Endothelial cell of umbilical vein (primary cell): ENCODE results near the gene SEMA4D. TPM values are rescaled to one million over a fixed set of nuclear protein-coding genes. Genes with fewer than 3 reads are reported as not detected.

Experiments
- BruUV-seq: library from RNA; stranded (reverse); fragments of 400-500 nt; replicated peaks from 2 replicates; lab custom pipeline; 2021; lab: Mats Ljungman, UMichigan
- CTCF ChIA-PET: fragments of 300-600, 350-600 bp; sonication (Branson Sonifier 250); formaldehyde crosslinking; loops from one replicate; lab custom pipeline; 2021; ENCODE audit warnings: antibody characterized with exemption, inconsistent platforms; lab: Charles Lee
- POLR2A ChIA-PET: fragments of 300-600, 350-600 bp; sonication (Branson Sonifier 250); formaldehyde crosslinking; loops from one replicate; lab custom pipeline; 2021; ENCODE audit warnings: antibody characterized with exemption, inconsistent platforms; lab: Charles Lee
- DNase-seq: peaks from one replicate; pipeline ENCODE4 v3.0.0-alpha.2; 2011; ENCODE audit warnings: low read depth, low spot score
- FAIRE-seq: peaks from 2 replicates; lab custom pipeline; 2011; peaks lifted over from hg19 to GRCh38; lab: Jason Lieb, UNC
- H2AFZ ChIP-seq: 2 replicates; pipeline ENCODE4 v1.6.0; 2012; ENCODE audit warnings: low read depth, low read length, control low read depth, inconsistent platforms
- H3K27ac ChIP-seq: 2 replicates; pipeline ENCODE4 v1.5.1; 2011; ENCODE audit warnings: low read depth, mild to moderate bottlenecking, control low read depth, low read length, moderate library complexity; ENCODE audit not compliant: insufficient read depth
- H3K27me3 ChIP-seq, 2 experiments: 2 replicates each; pipeline versions ENCODE4 v1.6.0 to v1.6.1; 2011; ENCODE audit warnings: low read length in 2 of 2, mixed read lengths in 1 of 2; ENCODE audit not compliant: control insufficient read depth in 2 of 2, insufficient read depth in 2 of 2
- H3K36me3 ChIP-seq, 2 experiments: 2 replicates in 1 of 2; 3 replicates in 1 of 2; pipeline ENCODE4 v1.5.1; 2011; ENCODE audit warnings: low read length in 2 of 2, mild to moderate bottlenecking in 1 of 2, moderate library complexity in 1 of 2; ENCODE audit not compliant: control insufficient read depth in 2 of 2, insufficient read depth in 2 of 2; ENCODE audit errors: extremely low read depth in 1 of 2
- H3K4me1 ChIP-seq: 3 replicates; pipeline ENCODE4 v1.5.1; 2011; ENCODE audit warnings: mild to moderate bottlenecking, low read length; ENCODE audit not compliant: control insufficient read depth, insufficient read depth; ENCODE audit errors: extremely low read depth
- H3K4me2 ChIP-seq: 2 replicates; pipeline ENCODE4 v1.6.1; 2011; ENCODE audit warnings: low read length, control low read depth, mixed read lengths; ENCODE audit not compliant: insufficient read depth
- H3K4me3 ChIP-seq, 3 experiments: fragments of 200-600 bp in 1 of 3; sonication (generic), shearing (Covaris generic) in 1 of 3; replicated peaks in 1 of 3; 2 replicates each; pipeline ENCODE4 v1.5.1; 2011 to 2016; ENCODE audit warnings: control low read depth in 3 of 3, low read length in 3 of 3, mild to moderate bottlenecking in 2 of 3, inconsistent platforms in 1 of 3, low read depth in 1 of 3, moderate library complexity in 1 of 3; ENCODE audit not compliant: insufficient read depth in 1 of 3
- H3K79me2 ChIP-seq: 2 replicates; pipeline ENCODE4 v1.6.0; 2012; ENCODE audit warnings: low read length, inconsistent platforms; ENCODE audit not compliant: control insufficient read depth, insufficient read depth
- H3K9ac ChIP-seq: replicated peaks from 2 replicates; pipeline ENCODE3; 2011; ENCODE audit warnings: low read length, control low read depth; ENCODE audit not compliant: insufficient read depth; ENCODE audit errors: extremely low read depth
- H3K9me1 ChIP-seq: replicated peaks from 3 replicates; pipeline ENCODE4 v1.6.0; 2011; ENCODE audit warnings: mild to moderate bottlenecking, low read length; ENCODE audit not compliant: control insufficient read depth, insufficient read depth; ENCODE audit errors: extremely low read depth
- H3K9me3 ChIP-seq: replicated peaks from 2 replicates; pipeline ENCODE4 v1.5.1; 2012; ENCODE audit warnings: low read length, inconsistent platforms; ENCODE audit not compliant: control insufficient read depth, insufficient read depth
- H4K20me1 ChIP-seq: replicated peaks from 2 replicates; pipeline ENCODE3; 2011; ENCODE audit warnings: mild to moderate bottlenecking, low read length; ENCODE audit not compliant: control insufficient read depth, insufficient read depth; ENCODE audit errors: extremely low read depth
- EZH2 ChIP-seq: IDR thresholded peaks from 2 replicates; pipeline ENCODE4 v1.6.1; 2012; ENCODE audit warnings: borderline replicate concordance, low read depth, mild to moderate bottlenecking, moderate library complexity, low read length, inconsistent platforms; ENCODE audit not compliant: severe bottlenecking
- FOS ChIP-seq: IDR thresholded peaks from 2 replicates; pipeline ENCODE4 v1.6.1; 2011; ENCODE audit warnings: mild to moderate bottlenecking, low read length, moderate library complexity, borderline replicate concordance; ENCODE audit not compliant: insufficient read depth
- GATA2 ChIP-seq: IDR thresholded peaks from 2 replicates; pipeline ENCODE4 v1.7.0; 2011; ENCODE audit warnings: low read depth, mild to moderate bottlenecking, moderate library complexity, mixed read lengths, low read length; ENCODE audit not compliant: insufficient read length, insufficient read depth
- JUN ChIP-seq: IDR thresholded peaks from 2 replicates; pipeline ENCODE4 v1.6.1; 2011; ENCODE audit warnings: borderline replicate concordance, low read depth; ENCODE audit not compliant: insufficient read length, insufficient read depth
- MYC ChIP-seq: IDR thresholded peaks from one replicate; pipeline ENCODE4 v1.6.1; 2011; ENCODE audit warnings: mild to moderate bottlenecking, low read depth, low read length
- POLR2A ChIP-seq: IDR thresholded peaks from 2 replicates; pipeline ENCODE4 v1.6.1; 2012; ENCODE audit warnings: low read depth, mild to moderate bottlenecking, control low read depth, low read length
- POLR2AphosphoS5 ChIP-seq: IDR thresholded peaks from 2 replicates; pipeline ENCODE4 v1.6.1; 2012; ENCODE audit warnings: low read depth, mild to moderate bottlenecking, control low read depth, low read length, moderate library complexity; ENCODE audit not compliant: insufficient read depth
- dilution Hi-C: fragments of 300-500 bp; cut with MboI; formaldehyde crosslinking; loops from one replicate; pipeline ENCODE4 v1.15.0; 2019; ENCODE audit warnings: low sequenced_read_pairs; ENCODE audit not compliant: extremely low pct_ligation_motif_present
- intact Hi-C: fragments of 100-400 bp; cut with micrococcal nuclease; formaldehyde crosslinking; loops from one replicate; pipeline ENCODE4 v1.10.0; 2022
- polyA plus RNA-seq, 4 experiments: library from polyadenylated mRNA; depleted of rRNA in 3 of 4; stranded (reverse) in 3 of 4; unstranded in 1 of 4; fragments of >200 nt; gene quantifications; 2 replicates each; pipeline versions ENCODE4 v1.2.1 to v1.2.3, GENCODE V29; 2011 to 2012; ENCODE audit warnings: missing spikeins in 1 of 4
- total RNA-seq: library from RNA; stranded (reverse); gene quantifications from 2 replicates; pipeline ENCODE4 v1.2.3, GENCODE V29; 2021
- TF ChIP-seq, protein P1 (sequence below), 2 donors: IDR thresholded peaks; 1 replicate in 1 of 2; 2 replicates in 1 of 2; pipeline ENCODE4 v1.5.1; 2011; ENCODE audit warnings: low read length in 2 of 2, mild to moderate bottlenecking in 2 of 2, moderate library complexity in 2 of 2, control low read depth in 1 of 2, inconsistent platforms in 1 of 2, low read depth in 1 of 2; ENCODE audit not compliant: insufficient read depth in 1 of 2; ENCODE audit errors: extremely low read depth in 1 of 2
- TF ChIP-seq, protein P2 (sequence below): IDR thresholded peaks from 2 replicates; pipeline ENCODE4 v1.6.1; 2011; ENCODE audit not compliant: insufficient read depth, insufficient read length

Gene SEMA4D
- total and polyA plus RNA-seq, 2 donors (not counting 3 experiments of a cell fraction or from before 2014, with no cell fraction given) = 3.9 to 15.7 TPM

DNA sequence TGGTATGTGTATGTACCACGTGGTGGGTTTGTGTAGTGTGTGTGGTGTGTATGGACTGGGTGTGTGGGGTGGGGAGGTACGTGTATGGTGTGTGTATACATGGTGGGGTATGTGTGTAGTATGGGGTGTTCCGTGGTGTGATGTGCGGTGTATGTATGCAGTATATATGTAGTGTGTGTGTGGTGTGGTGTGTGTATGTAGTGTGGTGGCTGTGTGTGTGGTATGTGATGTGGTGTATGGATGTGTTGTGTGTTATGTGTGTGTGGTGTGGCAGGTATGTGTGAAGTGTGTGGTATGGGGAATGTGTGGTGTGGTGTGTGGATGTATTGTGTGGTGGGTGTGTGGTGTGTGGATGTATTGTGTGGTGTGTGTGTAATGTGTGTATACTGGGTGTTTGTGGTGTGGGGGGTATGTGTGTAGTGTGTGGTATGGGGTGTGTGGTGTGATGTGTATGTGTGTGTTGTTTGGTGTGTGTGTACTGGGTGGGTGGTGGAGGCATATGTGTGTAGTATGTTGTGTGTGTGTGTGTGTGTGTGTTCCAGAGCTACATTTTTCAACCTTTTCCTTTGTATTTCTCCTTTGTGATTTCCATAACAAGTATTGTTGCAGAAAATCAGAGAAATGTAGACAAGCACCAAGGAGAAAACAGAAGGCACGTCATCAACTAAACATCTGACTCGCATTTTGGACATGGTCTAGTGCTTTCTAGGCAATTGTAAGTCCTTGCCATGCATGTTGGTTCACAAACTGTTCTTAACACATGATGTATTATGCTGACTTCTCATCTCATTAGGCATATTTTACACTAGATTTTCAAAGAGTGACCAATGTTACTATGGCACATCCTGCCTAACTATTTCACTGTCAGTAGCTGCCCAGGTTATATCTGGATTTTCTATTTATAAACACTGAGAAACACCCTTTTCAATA is 13.2 kb downstream of the SEMA4D start:
- H3K9me3 ChIP-seq = no peaks in the 10 kb centered on the region
- H3K4me1 ChIP-seq = no peaks in the 10 kb centered on the region
- no peaks in the 10 kb centered on the region for H3K79me2 ChIP-seq
- intact Hi-C loops = no loop called here
- FAIRE-seq (no peak), DNase-seq (no peak)
- H2AFZ ChIP-seq = no peak overlapping the region
- H3K9ac ChIP-seq = no peak overlapping the region
- TF ChIP-seq POLR2AphosphoS5 (no peak), MYC (no peak), FOS (no peak), JUN (no peak), EZH2 (no peak), GATA2 (no peak), POLR2A (no peak)
- TF ChIP-seq, protein P1, sequence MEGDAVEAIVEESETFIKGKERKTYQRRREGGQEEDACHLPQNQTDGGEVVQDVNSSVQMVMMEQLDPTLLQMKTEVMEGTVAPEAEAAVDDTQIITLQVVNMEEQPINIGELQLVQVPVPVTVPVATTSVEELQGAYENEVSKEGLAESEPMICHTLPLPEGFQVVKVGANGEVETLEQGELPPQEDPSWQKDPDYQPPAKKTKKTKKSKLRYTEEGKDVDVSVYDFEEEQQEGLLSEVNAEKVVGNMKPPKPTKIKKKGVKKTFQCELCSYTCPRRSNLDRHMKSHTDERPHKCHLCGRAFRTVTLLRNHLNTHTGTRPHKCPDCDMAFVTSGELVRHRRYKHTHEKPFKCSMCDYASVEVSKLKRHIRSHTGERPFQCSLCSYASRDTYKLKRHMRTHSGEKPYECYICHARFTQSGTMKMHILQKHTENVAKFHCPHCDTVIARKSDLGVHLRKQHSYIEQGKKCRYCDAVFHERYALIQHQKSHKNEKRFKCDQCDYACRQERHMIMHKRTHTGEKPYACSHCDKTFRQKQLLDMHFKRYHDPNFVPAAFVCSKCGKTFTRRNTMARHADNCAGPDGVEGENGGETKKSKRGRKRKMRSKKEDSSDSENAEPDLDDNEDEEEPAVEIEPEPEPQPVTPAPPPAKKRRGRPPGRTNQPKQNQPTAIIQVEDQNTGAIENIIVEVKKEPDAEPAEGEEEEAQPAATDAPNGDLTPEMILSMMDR (IDR thresholded peaks at IDR 0.05; ENCODE audit: extremely low read depth in 1 of 2, insufficient read depth in 1 of 2, low read depth in 1 of 2, low read length in 2 of 2) = no peak
- TF ChIP-seq, protein P2, sequence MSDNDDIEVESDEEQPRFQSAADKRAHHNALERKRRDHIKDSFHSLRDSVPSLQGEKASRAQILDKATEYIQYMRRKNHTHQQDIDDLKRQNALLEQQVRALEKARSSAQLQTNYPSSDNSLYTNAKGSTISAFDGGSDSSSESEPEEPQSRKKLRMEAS = no peak
- H3K27me3 ChIP-seq = no peaks in the 10 kb centered on the region
- H3K9me1 ChIP-seq = no peaks in the 10 kb centered on the region
- H3K27ac ChIP-seq = no peak overlapping the region
- dilution Hi-C loops = no loop called here
- H3K4me2 ChIP-seq = no peak overlapping the region
- no peaks in the 10 kb centered on the region for H4K20me1 ChIP-seq
- ChIA-PET CTCF (no interaction called here), POLR2A (no interaction called here)
- no peaks in the 10 kb centered on the region for H3K36me3 ChIP-seq
- BruUV-seq = no TSS peak
- no peak overlapping the region for H3K4me3 ChIP-seq
